MM.1S (cell line): ENCODE data around the gene IVNS1ABP.

Source experiments
- DNase-seq: peaks from one replicate; pipeline ENCODE4 v3.0.0-alpha.2; 2015
- H2AFZ ChIP-seq: fragments of 300-600 bp; sonication (generic); 2 replicates; pipeline ENCODE4 v1.6.0; 2016; ENCODE audit warnings: antibody characterized with exemption, low read length
- H3F3A ChIP-seq: fragments of 300-600 bp; sonication (generic); 2 replicates; pipeline ENCODE4 v1.6.1; 2016; ENCODE audit warnings: mild to moderate bottlenecking, antibody characterized with exemption, low read length, moderate library complexity, mixed read lengths; ENCODE audit not compliant: insufficient read depth
- H3K27ac ChIP-seq: fragments of 300-600 bp; sonication (generic); 2 replicates; pipeline ENCODE4 v1.5.1; 2016; ENCODE audit warnings: mild to moderate bottlenecking, low read length
- H3K27me3 ChIP-seq: fragments of 300-600 bp; sonication (generic); replicated peaks from 2 replicates; pipeline ENCODE4 v1.6.0; 2016; ENCODE audit warnings: low read length; ENCODE audit not compliant: insufficient read depth
- H3K36me3 ChIP-seq: fragments of 300-600 bp; sonication (generic); replicated peaks from 2 replicates; pipeline ENCODE4 v1.6.1; 2016; ENCODE audit warnings: mild to moderate bottlenecking, low read length, mixed read lengths; ENCODE audit not compliant: insufficient read depth
- H3K4me1 ChIP-seq: fragments of 300-600 bp; sonication (generic); 2 replicates; pipeline ENCODE4 v1.6.1; 2016; ENCODE audit warnings: low read length, mixed read lengths
- H3K4me2 ChIP-seq: fragments of 300-600 bp; sonication (generic); 2 replicates; pipeline ENCODE4 v1.6.0; 2016; ENCODE audit warnings: low read depth, low read length
- H3K4me3 ChIP-seq: fragments of 300-600 bp; sonication (generic); 2 replicates; pipeline ENCODE4 v1.5.1; 2016; ENCODE audit warnings: low read length, mixed read lengths
- H3K79me2 ChIP-seq: fragments of 300-600 bp; sonication (generic); 2 replicates; pipeline ENCODE4 v1.6.1; 2016; ENCODE audit warnings: mixed run types, low read length, mixed read lengths
- H3K9ac ChIP-seq: fragments of 300-600 bp; sonication (generic); 2 replicates; pipeline ENCODE4 v1.6.1; 2016; ENCODE audit warnings: low read length, mixed read lengths
- H3K9me2 ChIP-seq: fragments of 300-600 bp; sonication (generic); replicated peaks from 2 replicates; pipeline ENCODE4 v1.6.1; 2016; ENCODE audit warnings: mild to moderate bottlenecking, low read length, mixed read lengths; ENCODE audit not compliant: insufficient read depth
- H3K9me3 ChIP-seq: fragments of 300-600 bp; sonication (generic); replicated peaks from 2 replicates; pipeline ENCODE4 v1.6.1; 2016; ENCODE audit warnings: mild to moderate bottlenecking, low read length, mixed read lengths; ENCODE audit not compliant: insufficient read depth
- H4K20me1 ChIP-seq: fragments of 300-600 bp; sonication (generic); 2 replicates; pipeline ENCODE4 v1.6.1; 2016; ENCODE audit warnings: mild to moderate bottlenecking, low read length, moderate library complexity, mixed read lengths; ENCODE audit not compliant: insufficient read depth
- CTCF ChIP-seq: fragments of 300-600 bp; sonication (generic); IDR thresholded peaks from 2 replicates; pipeline ENCODE4 v1.5.1; 2016; ENCODE audit warnings: antibody characterized with exemption, low read length, mixed read lengths
- EZH2 ChIP-seq: fragments of 300-600 bp; sonication (generic); optimal IDR thresholded peaks from 2 replicates; pipeline ENCODE3; 2017; ENCODE audit warnings: low read depth, mild to moderate bottlenecking, antibody characterized with exemption, low read length, mixed read lengths
- EZH2phosphoT487 ChIP-seq: fragments of 300-600 bp; sonication (generic); IDR thresholded peaks from 2 replicates; pipeline ENCODE4 v1.6.1; 2018; ENCODE audit warnings: antibody characterized with exemption, low read length

IVNS1ABP gene

DNA sequence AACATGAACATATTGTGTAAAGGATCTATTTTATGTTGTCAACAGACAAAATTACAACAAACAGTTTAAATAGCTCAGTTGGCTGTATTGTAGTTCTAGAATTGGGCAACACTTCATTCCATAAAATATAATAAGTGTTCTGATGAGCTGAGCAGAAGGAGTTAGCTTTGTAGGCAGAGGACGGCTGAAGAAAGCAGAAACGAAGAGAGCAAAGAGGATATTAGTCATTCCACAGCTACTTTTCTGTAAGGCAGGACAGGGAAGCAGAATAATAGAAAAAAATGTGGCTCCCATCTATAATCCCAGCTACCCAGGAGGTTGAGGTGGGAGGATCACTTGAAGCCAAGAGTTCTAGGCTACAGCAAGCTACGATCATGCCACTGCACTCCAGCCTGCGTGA is 20.2 kb upstream of the IVNS1ABP start:
- Histone ChIP-seq H3K4me1 (peaks cover 17% of the 10 kb centered on the region), H3K9ac (no peak overlapping the region), H2AFZ (no peak overlapping the region), H3K4me2 (no peak overlapping the region), H3K27me3 (peaks cover 8% of the 10 kb centered on the region; the same call in 1 of the 2 replicates), H3K9me2 (no peaks in the 10 kb centered on the region), H3K27ac (no peak overlapping the region), H3K36me3 (no peaks in the 10 kb centered on the region), H3K9me3 (no peaks in the 10 kb centered on the region), H3F3A (peaks cover 9% of the 10 kb centered on the region; the same call in 1 of the 2 replicates), H3K79me2 (no peaks in the 10 kb centered on the region), H4K20me1 (no peaks in the 10 kb centered on the region), H3K4me3 (no peak overlapping the region)
- no peak for DNase-seq
- TF ChIP-seq CTCF (no peak), EZH2phosphoT487 (no peak), EZH2 (no peak)

- Histone ChIP-seq H2AFZ (no peak overlapping the region), H3K27me3 (peaks cover 4% of the 10 kb centered on the region; the same call in 1 of the 2 replicates), H3K9me2 (no peaks in the 10 kb centered on the region), H3K4me1 (peaks cover 9% of the 10 kb centered on the region), H3K4me3 (no peak overlapping the region), H3K4me2 (no peak overlapping the region), H3K9me3 (no peaks in the 10 kb centered on the region), H3K27ac (no peak overlapping the region), H4K20me1 (no peaks in the 10 kb centered on the region), H3K9ac (no peak overlapping the region), H3K36me3 (no peaks in the 10 kb centered on the region), H3F3A (0 out of 2 replicates have a peak, but pooled peaks cover 4% of the 10 kb centered on the region), H3K79me2 (no peaks in the 10 kb centered on the region)
- no peak for TF ChIP-seq CTCF
- TF ChIP-seq EZH2phosphoT487 = no peak
- TF ChIP-seq EZH2 = no peak
- DNase-seq = no peak
Observed at GRCh38 chr1:185334182-185334581, 17.1 kb upstream of the IVNS1ABP start.

DNA sequence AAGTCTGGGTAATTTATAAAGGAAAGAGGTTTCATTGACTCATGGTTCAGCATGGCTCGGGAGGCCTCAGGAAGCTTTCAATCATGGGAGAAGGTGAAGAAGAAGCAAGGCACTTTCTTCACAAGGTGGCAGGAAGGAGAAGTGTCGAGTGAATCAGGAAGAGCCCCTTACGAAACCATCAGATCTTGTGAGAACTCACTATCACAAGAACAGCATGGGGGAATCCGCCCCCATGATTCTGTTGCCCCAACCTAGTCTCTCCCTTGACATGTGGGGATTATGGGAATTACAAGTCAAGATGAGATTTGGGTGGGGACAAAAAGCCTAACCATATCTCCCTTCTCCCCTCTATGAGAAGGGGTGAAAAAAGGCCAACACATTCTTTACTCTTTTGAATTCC is 11.2 kb upstream of the IVNS1ABP start:
- DNase-seq = no peak
- Histone ChIP-seq H3K27me3 (no peaks in the 10 kb centered on the region), H3K36me3 (no peaks in the 10 kb centered on the region)

More for the DNA sequence above, 11.2 kb upstream of the IVNS1ABP start:
- H3F3A ChIP-seq = no peaks in the 10 kb centered on the region
- TF ChIP-seq CTCF (no peak), EZH2phosphoT487 (no peak), EZH2 (no peak)
- no peak overlapping the region for H3K27ac ChIP-seq
- no peak overlapping the region for H3K9ac ChIP-seq
- no peak overlapping the region for H3K4me2 ChIP-seq
- no peak overlapping the region for H2AFZ ChIP-seq
- no peaks in the 10 kb centered on the region for H3K79me2 ChIP-seq
- no peak overlapping the region for H3K4me3 ChIP-seq
- H4K20me1 ChIP-seq = no peaks in the 10 kb centered on the region
- H3K4me1 ChIP-seq = no peaks in the 10 kb centered on the region
- no peaks in the 10 kb centered on the region for H3K9me2 ChIP-seq
- H3K9me3 ChIP-seq = no peaks in the 10 kb centered on the region
